ENCODE data around the gene FANCI.

GRCh38 chr15:89333959-89334509, 90.3 kb downstream of the FANCI start:
- TF ChIP-seq, protein P1, sequence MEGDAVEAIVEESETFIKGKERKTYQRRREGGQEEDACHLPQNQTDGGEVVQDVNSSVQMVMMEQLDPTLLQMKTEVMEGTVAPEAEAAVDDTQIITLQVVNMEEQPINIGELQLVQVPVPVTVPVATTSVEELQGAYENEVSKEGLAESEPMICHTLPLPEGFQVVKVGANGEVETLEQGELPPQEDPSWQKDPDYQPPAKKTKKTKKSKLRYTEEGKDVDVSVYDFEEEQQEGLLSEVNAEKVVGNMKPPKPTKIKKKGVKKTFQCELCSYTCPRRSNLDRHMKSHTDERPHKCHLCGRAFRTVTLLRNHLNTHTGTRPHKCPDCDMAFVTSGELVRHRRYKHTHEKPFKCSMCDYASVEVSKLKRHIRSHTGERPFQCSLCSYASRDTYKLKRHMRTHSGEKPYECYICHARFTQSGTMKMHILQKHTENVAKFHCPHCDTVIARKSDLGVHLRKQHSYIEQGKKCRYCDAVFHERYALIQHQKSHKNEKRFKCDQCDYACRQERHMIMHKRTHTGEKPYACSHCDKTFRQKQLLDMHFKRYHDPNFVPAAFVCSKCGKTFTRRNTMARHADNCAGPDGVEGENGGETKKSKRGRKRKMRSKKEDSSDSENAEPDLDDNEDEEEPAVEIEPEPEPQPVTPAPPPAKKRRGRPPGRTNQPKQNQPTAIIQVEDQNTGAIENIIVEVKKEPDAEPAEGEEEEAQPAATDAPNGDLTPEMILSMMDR (IDR thresholded peaks at IDR 0.05), result peak in 1 of 6 experiments; percentile 40
- no peak for TF ChIP-seq POLR2A (IDR thresholded peaks at IDR 0.05)
